ENCODE measurements around the gene FCMR.

The FCMR gene

DNA sequence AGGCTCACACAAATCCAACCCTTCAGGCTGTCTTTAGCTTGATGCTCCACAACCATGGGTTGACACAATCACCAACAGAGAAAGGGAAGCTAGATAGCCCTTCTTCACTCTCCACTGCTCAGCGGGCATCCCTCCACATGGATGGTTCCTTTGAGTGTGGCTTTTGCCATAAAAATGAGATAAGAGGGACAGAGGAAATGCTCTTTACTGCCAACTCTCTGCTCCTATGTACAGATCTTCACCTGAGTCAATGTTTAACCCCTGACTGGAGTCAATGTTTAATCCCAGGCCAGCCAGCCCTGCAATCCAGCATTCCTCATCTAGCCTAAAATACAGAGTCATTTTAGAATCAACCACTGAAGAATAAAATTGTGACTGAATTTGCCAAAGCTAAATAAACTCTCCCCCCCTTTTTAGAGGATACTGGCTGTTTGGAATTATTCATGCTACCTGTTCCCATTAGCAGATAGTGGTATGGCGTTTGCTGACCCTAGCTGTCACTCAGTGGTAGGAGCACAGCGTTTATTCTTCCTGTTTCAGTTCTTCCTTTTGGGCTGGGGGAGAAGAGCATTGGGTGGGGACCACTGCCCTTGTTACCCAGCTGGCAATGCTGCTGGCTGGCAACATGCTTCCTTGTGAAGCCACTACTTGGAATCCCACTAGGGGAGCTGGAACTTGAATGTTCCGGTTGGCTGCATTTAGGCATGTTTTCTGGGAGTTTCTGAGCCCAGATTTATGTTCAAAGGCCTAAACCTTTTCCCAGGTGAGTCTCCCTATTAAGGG is 29.8 kb upstream of the FCMR start:
- no peak for DNase-seq (ENCODE audit: low read depth in 2 of 2, low spot score in 1 of 2)

DNA sequence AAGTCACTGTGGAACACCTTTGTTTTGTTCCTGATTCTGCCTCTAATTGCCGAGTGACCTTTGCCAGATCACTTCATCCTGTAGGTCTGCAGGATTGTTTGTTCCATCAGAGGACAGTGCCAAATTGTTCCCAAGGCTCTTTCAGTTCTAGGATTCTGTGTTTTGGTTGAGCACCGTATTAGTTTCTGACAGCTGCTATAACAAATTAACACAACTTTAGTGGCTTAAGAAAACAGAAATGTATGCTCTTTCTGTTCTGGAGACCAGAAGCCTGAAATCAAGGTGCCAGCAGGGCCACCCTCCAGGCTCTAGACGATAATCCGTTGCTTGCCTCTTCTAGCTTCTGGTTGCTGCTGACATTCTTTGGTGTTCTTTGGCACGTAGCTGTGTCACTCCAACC is 27.9 kb upstream of the FCMR start:
- no peak for DNase-seq (ENCODE audit: low read depth in 2 of 2, low spot score in 1 of 2)

DNA sequence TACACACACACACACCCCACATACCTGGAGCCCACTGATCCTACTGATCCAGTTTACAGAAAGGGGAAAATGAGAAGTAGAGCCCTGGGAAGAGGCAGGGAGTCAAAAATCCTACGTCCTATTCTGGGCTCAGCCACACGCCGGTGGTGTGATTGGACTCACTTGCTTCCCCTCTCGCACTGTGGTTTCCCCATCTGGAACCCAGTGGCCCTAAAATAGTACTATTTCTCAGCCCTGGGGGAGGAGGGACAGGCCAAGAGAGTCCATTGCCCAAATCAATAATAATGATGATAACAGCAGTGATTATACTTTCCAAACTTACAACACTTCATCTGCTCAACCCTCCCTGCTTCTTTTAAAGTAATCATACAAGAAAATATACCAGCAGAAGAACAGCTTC is 27.5 kb upstream of the FCMR start:
- no peak for DNase-seq (ENCODE audit: low read depth in 2 of 2, low spot score in 1 of 2)

DNA sequence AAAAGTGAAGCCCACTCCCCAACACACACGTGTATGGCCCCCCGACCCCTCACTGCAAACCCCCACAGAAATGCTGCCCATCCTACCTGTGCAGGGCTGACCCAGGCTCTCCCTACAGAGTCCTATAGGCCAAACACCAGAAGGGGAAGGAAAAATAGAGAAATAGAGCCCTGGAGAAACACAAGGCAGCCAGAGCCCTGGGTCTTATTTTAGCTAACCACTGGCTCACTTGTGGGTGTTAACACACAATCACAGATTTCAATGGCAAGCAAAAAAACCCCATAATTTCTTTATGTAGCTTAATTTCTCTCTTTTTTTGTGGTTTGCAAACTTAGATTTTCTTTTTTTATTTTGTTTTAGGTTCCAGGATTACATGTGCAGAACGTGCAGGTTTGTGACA is 25.5 kb upstream of the FCMR start:
- no peak for DNase-seq (ENCODE audit: low read depth in 2 of 2, low spot score in 1 of 2)

DNA sequence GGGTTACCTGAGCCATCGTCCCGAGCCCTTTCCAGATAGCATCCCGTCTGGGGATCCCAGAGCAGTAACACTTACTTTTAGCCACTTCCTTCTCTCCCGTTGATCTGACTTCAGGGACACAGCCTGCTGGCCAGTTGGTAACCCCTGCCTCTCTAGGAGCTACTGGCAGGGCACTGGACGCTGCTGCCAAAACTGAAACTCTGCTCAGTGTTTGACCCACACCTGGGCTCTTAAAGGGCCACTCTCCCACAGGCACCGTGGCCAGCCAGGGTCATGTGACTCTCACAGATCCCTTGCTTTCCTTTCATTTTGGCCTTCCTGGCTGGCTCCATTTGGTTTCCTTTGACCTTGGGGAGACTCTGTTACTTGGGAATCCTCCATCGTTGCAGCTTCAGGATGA is 24.5 kb upstream of the FCMR start, which contains the start of gene PIGR:
TSS of gene PIGR (minus strand) at position 206 of the 400 bp plus-strand sequence. CDS start 5,935 bp downstream, outside the sequence.
- DNase-seq (ENCODE audit: low read depth in 2 of 2, low spot score in 1 of 2), result no peak

DNA sequence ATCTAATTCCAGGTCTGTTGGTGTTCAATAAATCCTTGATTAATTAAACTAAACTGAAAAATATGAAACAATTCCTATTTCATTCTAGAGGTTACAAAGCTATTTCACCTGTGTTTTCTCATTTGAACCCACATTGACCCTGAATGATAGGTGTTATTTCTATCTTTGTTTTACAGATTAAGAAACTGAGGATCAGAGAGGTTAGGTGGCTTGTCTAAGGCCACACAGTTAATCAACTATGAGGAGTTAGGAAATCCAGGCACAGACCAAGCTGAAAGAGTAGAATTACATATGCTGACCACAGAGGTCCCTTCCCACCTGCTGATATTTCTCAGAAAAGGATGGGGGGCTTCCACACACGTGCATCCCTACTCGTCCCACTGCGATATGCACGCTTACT is 24.0 kb upstream of the FCMR start:
- DNase-seq (ENCODE audit: low read depth in 2 of 2, low spot score in 1 of 2), result no peak

DNA sequence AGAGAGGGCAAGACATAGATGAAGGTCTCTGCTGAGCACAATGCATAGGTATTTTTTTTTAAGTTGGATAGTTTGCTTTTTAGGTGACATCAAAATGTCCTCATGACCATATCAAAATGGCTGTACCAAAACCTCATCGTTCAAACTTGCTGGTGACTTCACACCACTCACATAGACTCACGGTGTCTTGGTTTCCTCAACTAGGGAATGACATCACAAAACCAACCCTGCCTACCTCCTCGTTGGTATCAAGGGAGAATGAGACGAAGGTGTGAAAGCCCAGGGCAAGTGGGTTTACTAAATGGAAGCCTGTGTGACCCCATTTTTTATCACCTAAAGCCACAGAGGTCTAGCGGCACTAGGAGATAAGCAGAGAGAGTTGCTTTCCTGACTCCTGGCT is 23.0 kb upstream of the FCMR start:
- no peak for DNase-seq (ENCODE audit: low read depth in 2 of 2, low spot score in 1 of 2)

DNA sequence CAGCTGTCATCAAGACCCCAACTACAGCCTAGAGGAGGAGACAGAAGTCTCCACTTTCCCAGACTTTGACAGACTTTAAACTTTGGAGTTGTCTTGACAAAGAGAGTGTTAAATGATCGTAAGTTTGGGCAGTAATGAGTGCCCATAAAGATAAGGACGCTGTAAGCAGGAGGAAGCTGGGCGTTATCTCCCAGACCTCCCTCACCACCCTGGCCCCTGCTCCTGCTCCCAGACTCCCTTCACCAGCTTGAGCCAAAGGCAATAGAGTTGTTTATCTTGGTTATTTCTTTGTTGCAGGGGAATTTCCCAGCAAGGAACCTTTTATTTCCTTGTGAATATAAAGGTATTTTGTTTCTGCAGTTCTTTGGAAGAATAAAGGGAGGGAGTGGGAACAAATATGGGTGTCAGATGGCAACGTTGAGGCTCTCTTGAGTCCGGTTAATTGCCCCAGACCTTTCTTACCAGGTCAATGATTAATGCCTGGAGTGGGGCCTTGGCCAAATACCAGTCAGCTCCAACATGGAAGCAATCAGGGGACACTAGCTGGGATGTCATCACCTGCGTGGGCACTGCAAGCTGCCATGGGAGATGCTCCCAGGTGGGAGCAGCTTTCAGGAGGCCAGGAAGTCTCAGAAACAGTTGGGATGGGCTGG is 20.2 kb upstream of the FCMR start:
- no peak for DNase-seq (ENCODE audit: low read depth in 2 of 2, low spot score in 1 of 2)

DNA sequence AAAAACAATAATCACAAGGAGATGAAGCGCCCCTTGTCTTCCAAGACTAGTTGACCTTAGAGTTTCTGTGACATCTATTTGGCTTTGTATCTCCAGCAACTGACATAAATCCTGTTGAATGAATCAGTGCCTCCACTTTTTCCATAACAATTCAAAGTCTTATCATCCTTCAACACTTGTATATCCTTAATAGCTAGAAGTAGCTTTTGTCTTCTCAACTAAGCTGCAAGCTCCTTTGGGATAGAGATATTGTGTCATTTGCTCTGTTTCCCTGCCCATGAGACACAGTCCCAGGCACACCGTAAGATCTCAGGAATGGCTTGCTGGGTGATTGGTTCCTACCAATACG is 18.8 kb upstream of the FCMR start:
- no peak for DNase-seq (ENCODE audit: low read depth in 2 of 2, low spot score in 1 of 2)

DNA sequence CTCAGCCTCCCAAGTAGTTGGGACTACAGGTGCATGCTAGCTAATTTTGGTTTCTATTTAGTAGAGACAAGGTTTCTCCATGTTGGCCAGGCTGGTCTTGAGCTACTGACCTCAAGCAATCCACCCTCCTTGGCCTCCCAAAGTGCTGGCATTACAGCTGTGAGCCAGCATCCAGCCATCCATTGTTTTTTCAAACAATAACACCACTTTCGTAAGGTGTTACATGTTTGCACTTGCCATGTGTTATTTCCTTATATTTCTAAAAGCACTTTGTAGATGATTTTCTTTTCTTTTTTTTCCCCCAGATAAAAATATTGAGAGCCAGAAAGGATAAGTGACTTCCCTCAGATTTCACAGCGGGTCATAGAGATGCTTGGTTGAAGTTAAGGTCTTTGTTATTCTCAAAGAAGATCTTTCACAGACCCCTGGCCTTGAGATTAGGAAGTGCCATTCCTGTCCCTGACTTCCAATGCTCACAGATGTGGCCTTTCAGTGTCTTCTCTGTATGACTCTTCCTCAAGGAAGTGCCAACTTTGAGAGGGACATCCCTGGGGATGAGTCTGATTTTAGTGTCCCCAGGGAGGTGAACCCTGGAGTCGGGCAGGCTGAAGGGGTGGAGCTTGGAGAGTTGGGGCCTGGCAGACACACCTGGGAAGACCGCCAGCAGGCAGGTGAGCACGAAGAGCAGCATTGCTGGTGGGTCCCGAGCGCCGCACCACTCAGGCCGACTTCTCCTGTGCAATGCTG is 18.3 kb upstream of the FCMR start:
- no peak for DNase-seq (ENCODE audit: low read depth in 2 of 2, low spot score in 1 of 2)

DNA sequence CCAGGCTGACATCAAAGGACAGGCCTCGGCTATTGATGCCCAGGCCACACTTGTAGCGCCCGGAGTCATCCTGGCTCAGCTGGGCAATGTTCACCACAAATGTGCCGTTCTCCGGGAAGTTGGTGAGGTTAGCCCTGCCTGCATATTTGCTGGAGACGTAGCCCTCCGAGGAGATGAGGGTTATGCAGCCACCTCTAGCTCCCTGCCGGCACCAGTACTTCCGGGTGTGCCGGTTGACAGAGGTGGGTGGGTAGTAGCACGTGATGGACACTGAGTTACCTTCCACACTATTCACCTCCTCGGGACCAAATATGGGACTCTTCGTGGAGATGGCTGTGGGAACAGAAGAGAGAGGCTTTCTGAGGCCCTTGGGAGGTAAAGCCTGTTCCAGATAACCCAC is 17.4 kb upstream of the FCMR start:
- no peak for DNase-seq (ENCODE audit: low read depth in 2 of 2, low spot score in 1 of 2)

DNA sequence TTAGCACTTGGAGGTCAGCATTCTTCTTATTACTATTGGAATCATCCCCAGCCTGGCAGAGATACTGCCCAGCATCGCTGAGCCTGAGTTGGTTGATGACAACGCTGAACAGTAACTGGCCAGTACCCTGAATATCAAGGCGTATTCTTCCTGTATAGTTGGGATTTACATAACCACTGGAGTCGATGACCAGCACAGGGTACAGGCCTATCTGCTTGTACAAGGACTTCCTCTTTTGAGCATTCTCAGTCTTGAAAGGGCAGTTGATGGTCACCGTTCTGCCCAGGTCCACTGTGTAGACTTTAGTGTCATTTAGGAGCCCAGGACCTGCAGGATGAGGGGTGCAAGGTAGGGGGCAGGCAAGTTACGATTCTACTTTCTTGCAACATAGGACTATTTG is 15.7 kb upstream of the FCMR start:
- DNase-seq (ENCODE audit: low read depth in 2 of 2, low spot score in 1 of 2), result no peak

DNA sequence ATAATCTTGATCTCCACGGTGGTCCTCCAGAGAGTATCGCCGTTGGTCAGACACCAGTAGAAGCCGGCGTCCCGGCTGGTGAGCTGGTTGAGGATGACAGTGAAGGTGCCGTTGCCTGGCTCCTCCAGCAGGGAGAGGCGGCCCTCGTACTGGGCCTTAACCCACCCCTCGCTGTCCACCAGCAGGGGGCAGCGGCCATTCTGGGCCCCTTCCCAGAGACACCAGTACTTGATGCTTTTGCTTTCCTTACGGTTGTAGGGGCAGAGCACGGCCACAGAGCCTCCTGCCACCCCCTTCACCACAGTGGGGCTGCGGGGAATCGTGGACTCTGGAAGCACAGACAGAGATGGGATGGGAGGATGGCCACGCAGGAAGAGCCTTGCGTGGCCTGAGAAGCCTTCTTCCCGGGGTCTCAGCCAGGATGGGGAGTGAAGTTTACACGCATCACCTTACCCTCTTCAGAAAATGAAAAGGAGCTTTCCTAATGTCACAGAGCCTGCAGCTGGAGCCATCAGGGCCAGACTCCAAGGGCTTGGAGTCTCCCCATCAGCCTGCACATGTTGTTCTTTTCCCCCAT is 13.8 kb upstream of the FCMR start:
- no peak for DNase-seq (ENCODE audit: low read depth in 2 of 2, low spot score in 1 of 2)

DNA sequence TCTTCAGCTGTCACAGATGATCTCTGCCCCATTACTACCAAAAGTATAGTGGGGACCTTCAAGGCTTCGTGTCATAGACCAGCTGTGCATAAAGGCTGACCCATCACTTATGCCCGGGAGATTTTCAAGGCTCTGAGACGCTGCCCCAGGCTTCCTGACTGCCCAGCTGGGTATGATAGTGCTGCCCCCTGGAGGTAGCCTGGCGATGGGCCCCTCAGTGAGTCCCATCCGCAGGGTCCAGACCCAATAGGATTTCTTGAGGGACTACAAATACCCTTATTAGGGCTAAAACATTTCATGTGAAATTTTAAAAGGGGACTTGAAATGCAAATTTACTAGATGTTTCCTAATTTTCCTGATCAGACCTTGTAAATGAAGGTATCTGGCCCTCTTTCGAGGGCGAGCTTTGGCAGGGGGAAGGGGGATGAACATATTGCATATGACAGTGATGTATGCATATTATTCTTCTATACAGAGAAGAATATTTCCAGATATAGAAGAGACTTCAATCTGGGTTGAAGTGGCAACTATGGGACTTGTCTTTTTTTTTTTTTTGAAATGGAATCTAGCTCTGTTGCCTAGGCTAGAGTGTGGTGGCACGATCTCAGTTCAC is 11.7 kb upstream of the FCMR start:
- peak; percentile 44 to 58 for DNase-seq (ENCODE audit: low read depth in 2 of 2, low spot score in 1 of 2)

DNA sequence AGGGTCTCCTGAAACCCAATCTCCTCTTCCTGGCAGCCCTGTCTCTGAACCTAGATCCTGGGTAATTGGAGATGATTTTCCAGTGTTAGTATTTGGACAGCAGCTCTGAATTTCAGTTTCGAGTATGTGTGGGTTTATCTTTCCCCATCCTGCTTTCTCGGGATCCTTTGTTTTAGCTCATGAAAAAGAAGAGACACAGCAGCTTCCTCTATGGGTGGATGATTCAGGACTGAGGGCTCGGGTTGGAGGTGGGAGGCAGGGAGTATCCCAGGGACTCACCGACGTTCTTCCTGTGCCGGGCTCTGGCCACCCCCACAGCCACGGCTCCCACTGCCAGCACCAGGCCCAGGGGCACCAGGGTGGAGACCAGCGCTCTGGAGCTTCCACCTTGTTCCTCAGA is 10.4 kb upstream of the FCMR start:
- no peak for DNase-seq (ENCODE audit: low read depth in 2 of 2, low spot score in 1 of 2)

DNA sequence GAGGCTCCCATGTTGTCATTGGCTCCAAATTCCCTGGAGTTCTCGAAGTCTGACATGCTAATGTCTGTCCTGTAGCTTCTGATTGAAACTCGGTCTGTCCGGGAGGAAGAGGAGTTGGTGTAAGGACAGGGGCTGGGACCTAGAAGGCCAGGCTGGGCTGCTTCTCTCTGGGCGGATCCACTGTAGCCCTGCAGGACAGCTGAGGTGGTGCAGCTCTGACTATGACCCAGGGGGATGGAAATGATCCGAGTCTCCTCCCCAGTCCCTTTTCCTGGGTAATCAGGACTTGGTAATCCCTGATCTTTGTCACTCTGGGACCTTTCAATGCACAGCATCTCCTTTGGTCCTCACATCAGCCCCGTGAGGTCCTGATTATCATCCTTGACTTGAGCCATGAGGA is 10.0 kb upstream of the FCMR start:
- DNase-seq (ENCODE audit: low read depth in 2 of 2, low spot score in 1 of 2), result no peak

DNA sequence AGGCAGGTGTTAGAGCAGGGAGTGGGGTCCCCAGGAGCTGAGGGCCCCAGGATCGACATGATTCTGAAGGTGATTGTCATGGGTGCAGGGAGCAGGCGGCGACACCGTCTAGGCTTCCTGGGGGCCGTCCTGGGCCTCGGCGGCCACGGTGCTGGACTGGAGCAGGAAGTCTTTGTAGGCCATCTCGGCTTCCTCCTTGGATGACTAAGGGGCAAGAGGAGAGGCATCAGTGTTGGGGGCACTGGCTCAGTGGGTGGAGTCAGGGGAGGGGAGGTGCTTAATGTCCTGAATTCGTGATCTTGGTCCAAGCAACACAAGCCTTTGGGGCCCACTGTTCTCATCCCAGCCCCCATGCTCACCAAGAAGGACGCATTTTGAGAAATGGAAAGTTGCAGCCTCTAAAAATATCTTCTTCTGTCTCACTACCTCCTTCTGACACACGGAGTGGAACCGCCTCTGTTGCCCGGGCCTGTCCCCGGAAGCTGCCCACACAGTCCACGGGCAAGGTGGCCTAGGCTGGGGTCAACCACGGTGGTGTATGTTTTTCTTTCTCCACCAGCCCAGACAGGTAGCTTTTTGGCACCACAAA is 8.6 kb upstream of the FCMR start:
- peak in 1 of 2 donors; percentile 30 for DNase-seq (ENCODE audit: low read depth in 2 of 2, low spot score in 1 of 2)

DNA sequence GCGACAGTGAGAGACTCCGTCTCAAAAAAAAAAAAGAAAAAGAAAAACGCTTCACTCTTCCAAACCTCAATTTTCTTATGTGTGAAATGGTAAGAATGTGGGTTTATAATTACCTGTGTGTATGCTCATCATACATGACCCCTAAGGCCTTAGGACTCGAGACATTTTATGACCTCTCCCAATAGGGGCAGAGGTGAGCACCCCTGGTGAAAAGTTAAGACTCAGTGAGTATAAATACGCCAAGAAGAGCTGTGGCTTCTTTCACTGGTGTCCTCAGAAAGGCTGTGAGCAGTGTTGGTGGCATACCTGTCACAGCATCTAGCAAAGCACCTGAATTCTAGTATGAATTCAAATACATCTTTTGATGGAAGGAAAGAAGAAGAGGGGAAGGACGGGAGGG is 7.8 kb upstream of the FCMR start:
- no peak for DNase-seq (ENCODE audit: low read depth in 2 of 2, low spot score in 1 of 2)

DNA sequence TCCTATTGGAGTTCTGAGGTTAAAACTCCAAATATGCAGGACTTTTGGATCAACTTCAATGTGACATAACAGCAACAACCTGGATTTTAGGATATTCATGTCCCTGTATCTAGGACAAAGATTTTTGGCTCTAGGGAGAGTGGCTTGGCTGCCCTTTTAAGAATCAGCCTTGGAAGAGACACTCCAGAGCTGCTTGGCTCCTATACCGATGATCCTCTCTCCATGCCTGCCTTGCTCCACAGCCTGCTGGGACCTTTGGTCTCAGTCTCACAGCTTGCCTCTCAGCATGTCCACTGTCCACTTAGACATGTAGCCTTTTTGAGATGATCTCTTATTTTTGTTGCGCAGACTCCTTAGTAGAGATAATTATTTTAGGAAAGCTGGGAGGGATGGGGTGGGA is 4.5 kb upstream of the FCMR start:
- no peak for DNase-seq (ENCODE audit: low read depth in 2 of 2, low spot score in 1 of 2)

DNA sequence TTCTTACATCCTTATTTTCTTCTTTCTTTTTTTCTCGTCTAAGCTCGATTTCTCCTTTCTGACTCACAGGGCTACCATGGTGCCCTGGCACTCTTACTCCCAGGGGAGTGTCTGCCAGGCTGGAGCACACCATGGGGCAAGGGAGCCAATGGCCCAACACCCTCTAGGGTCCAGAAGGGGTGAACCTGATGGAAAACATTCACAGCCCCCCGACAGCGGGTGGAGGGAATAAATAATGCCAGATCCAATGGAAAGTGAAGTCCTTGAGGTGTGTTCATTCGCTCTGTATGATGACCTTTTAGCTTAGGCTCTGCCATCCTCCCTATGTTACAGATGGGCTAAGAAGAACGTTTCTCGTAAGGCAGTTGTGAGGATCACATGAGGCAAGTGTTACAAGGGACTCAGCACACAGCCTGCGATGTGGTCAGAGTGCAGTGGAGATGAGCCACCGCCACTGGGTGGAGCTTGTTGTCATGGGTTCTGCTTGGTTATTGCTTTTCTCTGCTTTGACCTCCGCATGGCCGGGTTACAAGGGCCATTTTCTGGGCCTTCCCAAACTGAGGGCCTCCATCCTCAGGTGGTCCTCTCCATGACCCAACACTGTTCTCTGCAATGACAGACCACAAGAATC is 3.5 kb upstream of the FCMR start:
- peak in 1 of 2 donors; percentile 51 for DNase-seq (ENCODE audit: low read depth in 2 of 2, low spot score in 1 of 2)

All from stimulated activated CD8-positive, alpha-beta memory T cell treated with anti-CD3 and anti-CD28 coated beads, Interleukin-4, amount 100 ng/mL, for 4 hours (primary cell).